Liver (tissue), 3 donors: ENCODE measurements around the gene FARP1.

Experiments used
- EGR1 ChIP-seq, 2 donors: IDR thresholded peaks; 2 replicates each; pipeline ENCODE4 v1.6.1; 2016 to 2018; ENCODE audit warnings: antibody characterized with exemption in 2 of 2, low read depth in 2 of 2
- FOXA2 ChIP-seq: IDR thresholded peaks from 2 replicates; pipeline ENCODE4 v1.6.1; 2016; ENCODE audit warnings: antibody characterized with exemption
- RAD21 ChIP-seq, 2 donors: IDR thresholded peaks; 2 replicates each; pipeline ENCODE4 v1.6.1; 2016; ENCODE audit warnings: antibody characterized with exemption in 2 of 2, mild to moderate bottlenecking in 2 of 2
- RXRA ChIP-seq, 2 donors: IDR thresholded peaks; 2 replicates each; pipeline ENCODE4 v1.6.1; 2017 to 2018; ENCODE audit warnings: antibody characterized with exemption in 2 of 2, mild to moderate bottlenecking in 1 of 2
- TAF1 ChIP-seq: conservative IDR thresholded peaks from 2 replicates; pipeline ENCODE4 v1.6.1; 2016; ENCODE audit warnings: antibody characterized with exemption, mild to moderate bottlenecking
- TF ChIP-seq, protein P1 (sequence below): fragments of 150-350 bp; IDR thresholded peaks from 2 replicates; pipeline ENCODE4 v1.5.1; 2017; ENCODE audit warnings: improper control_type of control experiment, low read depth, low read length; ENCODE audit not compliant: missing input control
- donor health status: healthy.
- donor health status: healthy.

DNA sequence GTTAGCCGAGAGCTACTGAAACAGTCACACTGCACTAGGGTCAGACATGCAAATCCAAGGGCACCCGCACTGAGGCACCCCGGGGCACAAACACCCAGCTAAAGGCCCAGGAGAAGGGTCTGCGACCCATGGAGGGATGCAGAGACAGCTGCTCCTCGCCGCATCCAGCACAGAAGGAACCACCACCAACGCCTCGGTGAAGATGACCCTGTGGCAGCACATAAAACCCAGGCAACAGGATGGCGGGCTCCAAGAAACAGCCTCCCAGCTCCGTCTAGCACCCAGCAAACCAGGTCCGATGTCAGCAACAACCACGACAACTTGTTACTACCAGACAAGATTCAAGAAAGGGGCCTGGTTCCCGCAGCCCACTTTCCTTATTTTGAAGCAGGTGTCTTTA, 351.9 kb downstream of the FARP1 start:
- TF ChIP-seq RAD21 (IDR thresholded peaks at IDR 0.05) = no peak
- TF ChIP-seq, protein P1, sequence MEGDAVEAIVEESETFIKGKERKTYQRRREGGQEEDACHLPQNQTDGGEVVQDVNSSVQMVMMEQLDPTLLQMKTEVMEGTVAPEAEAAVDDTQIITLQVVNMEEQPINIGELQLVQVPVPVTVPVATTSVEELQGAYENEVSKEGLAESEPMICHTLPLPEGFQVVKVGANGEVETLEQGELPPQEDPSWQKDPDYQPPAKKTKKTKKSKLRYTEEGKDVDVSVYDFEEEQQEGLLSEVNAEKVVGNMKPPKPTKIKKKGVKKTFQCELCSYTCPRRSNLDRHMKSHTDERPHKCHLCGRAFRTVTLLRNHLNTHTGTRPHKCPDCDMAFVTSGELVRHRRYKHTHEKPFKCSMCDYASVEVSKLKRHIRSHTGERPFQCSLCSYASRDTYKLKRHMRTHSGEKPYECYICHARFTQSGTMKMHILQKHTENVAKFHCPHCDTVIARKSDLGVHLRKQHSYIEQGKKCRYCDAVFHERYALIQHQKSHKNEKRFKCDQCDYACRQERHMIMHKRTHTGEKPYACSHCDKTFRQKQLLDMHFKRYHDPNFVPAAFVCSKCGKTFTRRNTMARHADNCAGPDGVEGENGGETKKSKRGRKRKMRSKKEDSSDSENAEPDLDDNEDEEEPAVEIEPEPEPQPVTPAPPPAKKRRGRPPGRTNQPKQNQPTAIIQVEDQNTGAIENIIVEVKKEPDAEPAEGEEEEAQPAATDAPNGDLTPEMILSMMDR = no peak
- no peak for TF ChIP-seq FOXA2
- TF ChIP-seq TAF1 = no peak
- no peak for TF ChIP-seq EGR1 (IDR thresholded peaks at IDR 0.05; ENCODE audit: low read depth in 2 of 2)
- no peak for TF ChIP-seq RXRA (IDR thresholded peaks at IDR 0.05)
